HEK293 (cell line): ENCODE data around the gene BIK.

Source experiments
- EGR2 ChIP-seq: fragments of 450-650 bp; formaldehyde crosslinking; IDR thresholded peaks from 2 replicates; pipeline ENCODE4 v1.5.1; 2016; ENCODE audit warnings: low read depth, missing biosample characterization, missing genetic modification characterization
- INSM2 ChIP-seq: fragments of 450-650 bp; formaldehyde crosslinking; IDR thresholded peaks from 2 replicates; pipeline ENCODE4 v1.5.1; 2016; ENCODE audit warnings: missing biosample characterization, missing genetic modification characterization
- KLF7 ChIP-seq: fragments of 450-650 bp; formaldehyde crosslinking; IDR thresholded peaks from 2 replicates; pipeline ENCODE4 v1.5.1; 2016; ENCODE audit warnings: missing biosample characterization, missing genetic modification characterization, borderline replicate concordance
- OVOL3 ChIP-seq: fragments of 450-650 bp; formaldehyde crosslinking; IDR thresholded peaks from 2 replicates; pipeline ENCODE4 v1.5.1; 2016; ENCODE audit warnings: missing biosample characterization, missing genetic modification characterization
- SP2 ChIP-seq: fragments of 450-650 bp; formaldehyde crosslinking; IDR thresholded peaks from 2 replicates; pipeline ENCODE4 v1.5.1; 2016; ENCODE audit warnings: missing biosample characterization, missing genetic modification characterization
- SP3 ChIP-seq: fragments of 450-650 bp; formaldehyde crosslinking; IDR thresholded peaks from 2 replicates; pipeline ENCODE4 v1.5.1; 2016; ENCODE audit warnings: missing biosample characterization, missing genetic modification characterization
- WT1 ChIP-seq: fragments of 450-650 bp; formaldehyde crosslinking; IDR thresholded peaks from 2 replicates; pipeline ENCODE4 v1.5.1; 2016; ENCODE audit warnings: missing biosample characterization, missing genetic modification characterization
- YY2 ChIP-seq: fragments of 450-650 bp; formaldehyde crosslinking; IDR thresholded peaks from 2 replicates; pipeline ENCODE4 v1.5.1; 2016; ENCODE audit warnings: missing biosample characterization, missing genetic modification characterization
- ZBTB11 ChIP-seq: fragments of 450-650 bp; formaldehyde crosslinking; conservative IDR thresholded peaks from 2 replicates; pipeline ENCODE4 v1.5.1; 2016; ENCODE audit warnings: low read depth, missing biosample characterization, missing genetic modification characterization
- ZBTB6 ChIP-seq: fragments of 450-650 bp; formaldehyde crosslinking; IDR thresholded peaks from 2 replicates; pipeline ENCODE4 v1.5.1; 2017; ENCODE audit warnings: missing biosample characterization, missing genetic modification characterization
- ZEB2 ChIP-seq: fragments of 450-650 bp; formaldehyde crosslinking; IDR thresholded peaks from 2 replicates; pipeline ENCODE4 v1.5.1; 2016; ENCODE audit warnings: missing biosample characterization, missing genetic modification characterization
- ZFHX2 ChIP-seq: fragments of 450-650 bp; formaldehyde crosslinking; conservative IDR thresholded peaks from 2 replicates; pipeline ENCODE4 v1.5.1; 2016; ENCODE audit warnings: missing biosample characterization, missing genetic modification characterization
- ZNF132 ChIP-seq: fragments of 450-650 bp; formaldehyde crosslinking; IDR thresholded peaks from 2 replicates; pipeline ENCODE4 v1.5.1; 2017; ENCODE audit warnings: missing biosample characterization, missing genetic modification characterization, borderline replicate concordance
- ZNF140 ChIP-seq: fragments of 450-650 bp; formaldehyde crosslinking; IDR thresholded peaks from 2 replicates; pipeline ENCODE4 v1.5.1; 2016; ENCODE audit warnings: missing biosample characterization, missing genetic modification characterization
- ZNF24 ChIP-seq: fragments of 450-650 bp; formaldehyde crosslinking; IDR thresholded peaks from 2 replicates; pipeline ENCODE4 v1.5.1; 2016; ENCODE audit warnings: missing biosample characterization, missing genetic modification characterization
- ZNF266 ChIP-seq: fragments of 450-650 bp; formaldehyde crosslinking; IDR thresholded peaks from 2 replicates; pipeline ENCODE4 v1.5.1; 2016; ENCODE audit warnings: missing biosample characterization, missing genetic modification characterization, low read depth
- ZNF311 ChIP-seq: fragments of 450-650 bp; formaldehyde crosslinking; IDR thresholded peaks from 2 replicates; pipeline ENCODE4 v1.5.1; 2017; ENCODE audit warnings: missing biosample characterization, missing genetic modification characterization, borderline replicate concordance
- ZNF423 ChIP-seq: fragments of 450-650 bp; formaldehyde crosslinking; IDR thresholded peaks from 2 replicates; pipeline ENCODE4 v1.5.1; 2016; ENCODE audit warnings: missing biosample characterization, missing genetic modification characterization
- ZNF529 ChIP-seq: fragments of 450-650 bp; formaldehyde crosslinking; IDR thresholded peaks from 2 replicates; pipeline ENCODE4 v1.5.1; 2017; ENCODE audit warnings: missing genetic modification characterization, missing biosample characterization; ENCODE audit not compliant: insufficient replicate concordance
- ZNF530 ChIP-seq: fragments of 450-650 bp; formaldehyde crosslinking; IDR thresholded peaks from 2 replicates; pipeline ENCODE4 v1.5.1; 2016; ENCODE audit warnings: low read depth, missing biosample characterization, missing genetic modification characterization
- ZNF561 ChIP-seq: fragments of 450-650 bp; IDR thresholded peaks from 2 replicates; pipeline ENCODE4 v1.5.1; 2018; ENCODE audit warnings: missing biosample characterization, missing genetic modification characterization, borderline replicate concordance
- ZNF571 ChIP-seq: fragments of 450-650 bp; formaldehyde crosslinking; IDR thresholded peaks from 2 replicates; pipeline ENCODE4 v1.5.0; 2017; ENCODE audit warnings: missing biosample characterization, missing genetic modification characterization
- ZNF664 ChIP-seq: fragments of 450-650 bp; formaldehyde crosslinking; IDR thresholded peaks from 2 replicates; pipeline ENCODE4 v1.5.1; 2016; ENCODE audit warnings: missing biosample characterization, missing genetic modification characterization
- ZNF76 ChIP-seq: fragments of 450-650 bp; formaldehyde crosslinking; IDR thresholded peaks from 2 replicates; pipeline ENCODE4; 2016; ENCODE audit warnings: low read depth, missing biosample characterization, missing genetic modification characterization, borderline replicate concordance
- ZNF785 ChIP-seq: fragments of 450-650 bp; formaldehyde crosslinking; IDR thresholded peaks from 2 replicates; pipeline ENCODE4 v1.5.1; 2016; ENCODE audit warnings: missing biosample characterization, missing genetic modification characterization
- ZSCAN5A ChIP-seq: fragments of 450-650 bp; formaldehyde crosslinking; IDR thresholded peaks from 2 replicates; pipeline ENCODE4 v1.5.1; 2016; ENCODE audit warnings: missing biosample characterization, missing genetic modification characterization

The BIK gene

GRCh38 chr22:43088984-43089717 is 21.4 kb upstream of the BIK start, which contains the start of gene TTLL1 (continued):
- peak; percentile 73 for TF ChIP-seq ZNF24 (tag by site-specific recombination)
- no peak for TF ChIP-seq ZNF311 (tag by site-specific recombination)
- no peak for TF ChIP-seq ZNF664
- peak; percentile 61; the same call in 1 of the 2 replicates for TF ChIP-seq ZNF76 (tag by site-specific recombination)
- peak; percentile 75; the same call in 1 of the 2 replicates for TF ChIP-seq ZEB2
- peak; percentile 50; the same call in 1 of the 2 replicates for TF ChIP-seq ZSCAN5A (tag by site-specific recombination)
- TF ChIP-seq EGR2 (tag by site-specific recombination): peak; percentile 80
- no peak for TF ChIP-seq ZNF529 (tag by site-specific recombination)
- TF ChIP-seq SP2 (tag by site-specific recombination): peak; percentile 79
- TF ChIP-seq ZNF530 (tag by site-specific recombination): no peak
- TF ChIP-seq ZNF140 (tag by site-specific recombination): no peak
- peak; percentile 77; the same call in 1 of the 2 replicates for TF ChIP-seq ZNF785 (tag by site-specific recombination)
- TF ChIP-seq KLF7 (tag by site-specific recombination): peak; percentile 76; the same call in 1 of the 2 replicates
- peak; percentile 50; the same call in 1 of the 2 replicates for TF ChIP-seq YY2
- peak; percentile 88 for TF ChIP-seq ZBTB11 (tag by site-specific recombination)
- 0 out of 2 replicates have a peak, but pooled peaks have one; percentile 9 for TF ChIP-seq INSM2 (tag by site-specific recombination)
- no peak for TF ChIP-seq ZNF132 (tag by site-specific recombination)
- TF ChIP-seq ZBTB6: peak; percentile 85
- TF ChIP-seq OVOL3: peak; percentile 15; the same call in 1 of the 2 replicates
- peak; percentile 51; the same call in 1 of the 2 replicates for TF ChIP-seq ZNF561 (tag by site-specific recombination)
- TF ChIP-seq ZNF571: no peak
- no peak for TF ChIP-seq ZNF266 (tag by site-specific recombination)
- TF ChIP-seq SP3 (tag by site-specific recombination): peak; percentile 80
- peak; percentile 62 for TF ChIP-seq ZNF423 (tag by site-specific recombination)
- TF ChIP-seq ZFHX2 (tag by site-specific recombination): peak; percentile 84
- peak; percentile 13; the same call in 1 of the 2 replicates for TF ChIP-seq WT1
